Memory B cell (primary cell): ENCODE measurements around the gene BNC2.

ENCODE experiments used
- ATAC-seq: fragments of 150-1000 bp; cut with Tn5 transposase; 2 replicates; pipeline ENCODE4 v1.10.0; 2021; ENCODE audit warnings: low read depth, mild to moderate bottlenecking, moderate library complexity
- DNase-seq, 2 donors: peaks; one replicate each; pipeline ENCODE4 v3.0.0; 2022; ENCODE audit warnings: low spot score in 2 of 2
- H3K27ac Mint-ChIP-seq: one replicate; pipeline ENCODE4 v1.8.0; 2022; ENCODE audit warnings: mild to moderate bottlenecking, moderate library complexity, mixed read lengths
- H3K27me3 Mint-ChIP-seq: one replicate; pipeline ENCODE4 v1.8.0; 2022; ENCODE audit warnings: mixed read lengths
- H3K36me3 Mint-ChIP-seq: one replicate; pipeline ENCODE4 v1.8.0; 2022; ENCODE audit warnings: mild to moderate bottlenecking, mixed read lengths
- H3K4me1 Mint-ChIP-seq: one replicate; pipeline ENCODE4 v1.8.0; 2022; ENCODE audit warnings: mixed read lengths
- H3K4me3 Mint-ChIP-seq: one replicate; pipeline ENCODE4 v1.8.0; 2022; ENCODE audit warnings: mild to moderate bottlenecking, moderate library complexity, mixed read lengths
- H3K9me3 Mint-ChIP-seq: one replicate; pipeline ENCODE4 v1.8.0; 2022; ENCODE audit warnings: mixed read lengths

BNC2 gene

DNA sequence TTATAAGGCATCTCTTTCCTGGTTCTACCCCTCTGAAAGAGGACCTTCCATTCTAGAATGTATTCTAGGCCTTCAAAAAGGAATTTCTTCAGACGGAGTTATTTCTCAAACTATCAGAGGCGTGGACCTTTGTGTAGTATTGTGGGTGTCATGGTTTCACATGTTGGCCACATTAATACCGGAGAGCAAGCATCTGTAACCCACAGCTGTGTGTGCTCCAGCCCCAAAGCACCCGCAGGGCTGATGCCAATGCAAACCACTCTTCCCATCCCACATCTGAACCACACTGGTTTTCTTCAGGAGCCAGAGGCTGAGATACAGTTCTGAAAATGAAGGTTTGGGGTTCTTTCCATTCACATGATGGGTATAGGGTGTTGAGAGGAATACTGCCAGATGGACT, 127.1 kb downstream of the BNC2 start:
- Mint-ChIP-seq H3K4me3 (no peak overlapping the region), H3K27ac (no peak overlapping the region), H3K4me1 (no peaks in the 10 kb centered on the region), H3K27me3 (no peaks in the 10 kb centered on the region), H3K36me3 (no peaks in the 10 kb centered on the region), H3K9me3 (peaks cover 4% of the 10 kb centered on the region)
- ATAC-seq = no peak
- no peak for DNase-seq

DNA sequence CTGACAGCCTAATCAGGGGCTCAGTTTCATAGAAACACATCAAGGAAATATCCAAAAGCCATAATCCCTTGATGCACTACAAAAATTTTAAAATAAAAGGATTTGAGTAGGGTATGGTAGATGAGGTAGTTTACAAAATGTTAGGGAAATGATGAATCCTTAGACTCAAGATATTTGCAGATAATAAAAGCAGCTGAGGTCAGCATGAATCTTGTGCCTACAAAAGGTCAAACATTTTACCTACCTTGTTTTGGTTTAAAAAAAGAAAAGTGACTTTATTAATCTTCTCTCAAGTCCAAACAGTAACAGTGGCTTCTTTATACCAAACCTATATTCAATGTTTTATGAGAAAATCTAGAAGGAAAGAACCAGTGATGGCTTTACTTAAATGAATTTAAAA, 135.5 kb downstream of the BNC2 start:
- Mint-ChIP-seq H3K27ac (no peak overlapping the region), H3K9me3 (no peaks in the 10 kb centered on the region), H3K4me3 (no peak overlapping the region), H3K27me3 (no peaks in the 10 kb centered on the region), H3K4me1 (no peaks in the 10 kb centered on the region), H3K36me3 (no peaks in the 10 kb centered on the region)
- ATAC-seq (no peak), DNase-seq (no peak)

DNA sequence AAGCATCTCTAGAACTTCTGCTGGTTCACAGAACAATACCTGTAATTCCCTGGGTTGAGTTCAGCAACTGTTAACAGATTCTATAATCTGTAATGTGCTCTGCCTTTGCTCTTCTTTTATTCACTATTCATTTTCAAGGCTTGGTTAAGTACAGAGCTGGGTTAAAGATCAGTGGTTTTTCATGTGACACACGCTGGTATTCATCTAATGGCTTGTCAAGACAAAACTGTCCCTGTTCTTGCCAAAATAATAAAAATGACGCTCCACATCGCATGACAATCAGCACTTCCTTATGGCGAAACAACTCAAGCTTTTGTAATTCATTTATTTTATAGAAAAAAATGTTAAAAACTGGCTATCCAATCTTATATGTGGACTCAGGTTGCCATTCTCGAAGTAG, 137.9 kb downstream of the BNC2 start:
- Mint-ChIP-seq H3K4me1 (no peaks in the 10 kb centered on the region), H3K27ac (no peak overlapping the region), H3K36me3 (no peaks in the 10 kb centered on the region), H3K9me3 (no peaks in the 10 kb centered on the region), H3K27me3 (no peaks in the 10 kb centered on the region), H3K4me3 (no peak overlapping the region)
- DNase-seq = no peak
- ATAC-seq = no peak

DNA sequence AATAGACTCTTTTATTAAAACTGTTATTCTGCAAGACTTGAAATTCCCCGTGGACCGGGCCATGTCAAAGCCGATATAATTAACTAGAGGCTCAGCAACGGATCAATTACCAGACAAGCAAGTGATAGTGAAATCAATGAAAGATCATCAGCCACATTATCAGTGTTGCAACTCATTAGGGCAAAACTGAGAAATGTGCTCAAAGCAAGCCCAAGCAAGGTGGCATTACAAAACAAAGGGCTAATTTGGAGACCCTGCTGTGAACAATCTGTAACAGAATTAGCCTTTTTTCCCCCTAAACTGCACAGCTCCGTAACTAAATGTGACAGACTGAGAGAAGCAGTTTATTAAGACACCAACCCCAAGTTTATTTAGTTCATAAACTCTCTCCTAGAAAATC, 140.3 kb downstream of the BNC2 start:
- Mint-ChIP-seq H3K27ac (no peak overlapping the region), H3K4me3 (no peak overlapping the region), H3K4me1 (no peaks in the 10 kb centered on the region), H3K9me3 (no peaks in the 10 kb centered on the region), H3K27me3 (peaks cover 6% of the 10 kb centered on the region), H3K36me3 (no peaks in the 10 kb centered on the region)
- no peak for DNase-seq
- no peak for ATAC-seq

DNA sequence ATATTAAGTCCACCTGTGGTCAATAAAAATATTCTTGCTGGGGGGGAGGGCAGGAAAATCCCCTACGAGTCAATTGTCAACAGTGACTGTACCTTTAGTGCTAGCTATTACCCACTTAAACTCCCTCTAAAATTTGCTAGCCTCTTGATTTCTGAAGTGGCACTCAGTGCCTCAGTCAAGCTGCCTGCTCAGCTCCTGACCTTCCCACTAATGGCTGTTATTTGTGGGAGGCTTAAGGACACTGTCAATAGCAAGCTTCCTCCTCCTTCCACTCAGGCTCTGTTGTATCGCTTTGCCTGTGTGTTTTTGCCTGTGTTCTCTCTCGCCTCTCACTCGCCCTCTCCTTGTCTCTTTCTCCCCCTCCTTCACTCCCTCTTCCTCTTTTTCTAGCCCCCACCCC, 140.8 kb downstream of the BNC2 start:
- no peak overlapping the region for H3K27ac Mint-ChIP-seq
- no peaks in the 10 kb centered on the region for H3K4me1 Mint-ChIP-seq
- H3K27me3 Mint-ChIP-seq = peaks cover 8% of the 10 kb centered on the region
- H3K4me3 Mint-ChIP-seq = no peak overlapping the region
- ATAC-seq (no peak), DNase-seq (no peak)
- H3K9me3 Mint-ChIP-seq = no peaks in the 10 kb centered on the region
- no peaks in the 10 kb centered on the region for H3K36me3 Mint-ChIP-seq

DNA sequence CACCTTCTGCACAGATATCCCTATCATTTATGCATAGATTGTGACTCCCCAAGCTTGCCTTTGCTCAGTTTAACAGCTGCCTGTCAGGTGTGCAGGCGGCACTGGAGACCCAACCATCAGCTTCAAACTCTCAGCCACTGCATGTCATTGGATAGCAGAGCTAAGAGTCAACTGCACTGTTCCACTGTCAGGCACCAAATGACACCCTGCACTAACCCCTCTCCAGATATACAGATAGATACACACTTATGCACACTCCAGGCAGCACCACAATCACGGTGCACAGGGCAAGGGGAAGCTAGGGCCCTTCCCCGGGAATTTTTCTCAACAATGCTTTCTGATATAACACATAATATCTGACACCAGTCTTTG, 142.3 kb downstream of the BNC2 start:
- Mint-ChIP-seq H3K4me3 (no peak overlapping the region), H3K27me3 (peaks cover 8% of the 10 kb centered on the region), H3K36me3 (no peaks in the 10 kb centered on the region), H3K27ac (no peak overlapping the region), H3K9me3 (no peaks in the 10 kb centered on the region), H3K4me1 (no peaks in the 10 kb centered on the region)
- DNase-seq (no peak), ATAC-seq (no peak)

DNA sequence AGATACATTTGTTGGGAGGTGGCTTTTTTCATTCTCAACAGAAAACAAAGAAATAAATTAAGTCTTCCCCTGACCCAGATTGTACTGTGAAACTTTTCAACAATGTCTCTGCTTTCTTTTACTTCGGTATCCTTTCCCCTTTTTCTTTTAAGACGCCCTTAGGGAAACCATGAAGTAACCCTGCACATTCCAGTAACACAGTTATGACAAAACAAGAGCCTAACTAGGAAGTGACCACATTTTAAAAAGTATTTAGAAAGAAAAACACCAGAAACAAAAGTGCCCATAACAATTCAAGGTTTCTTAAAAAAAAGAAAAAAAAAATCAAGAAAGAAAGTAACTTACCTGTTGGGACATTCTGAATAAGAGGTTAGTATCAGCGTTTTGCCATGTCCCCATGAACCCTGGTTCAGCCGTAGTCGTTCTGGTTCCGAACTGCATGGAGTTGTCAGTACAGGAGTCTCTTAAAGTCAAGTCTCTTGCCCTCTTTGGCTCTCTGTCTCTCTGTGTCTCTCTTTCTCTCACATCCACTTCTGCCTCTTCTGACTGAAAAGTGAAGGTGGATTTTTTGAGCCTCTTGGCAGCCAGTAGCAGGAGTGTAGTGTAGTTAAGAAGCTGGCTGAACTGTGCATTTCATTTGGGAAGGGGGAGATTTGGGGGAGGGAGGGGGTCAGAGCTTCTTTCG, 142.9 kb downstream of the BNC2 start:
- Mint-ChIP-seq H3K36me3 (no peaks in the 10 kb centered on the region), H3K27me3 (peaks cover 8% of the 10 kb centered on the region), H3K9me3 (no peaks in the 10 kb centered on the region), H3K27ac (no peak overlapping the region), H3K4me1 (no peaks in the 10 kb centered on the region), H3K4me3 (no peak overlapping the region)
- ATAC-seq (no peak), DNase-seq (no peak)

DNA sequence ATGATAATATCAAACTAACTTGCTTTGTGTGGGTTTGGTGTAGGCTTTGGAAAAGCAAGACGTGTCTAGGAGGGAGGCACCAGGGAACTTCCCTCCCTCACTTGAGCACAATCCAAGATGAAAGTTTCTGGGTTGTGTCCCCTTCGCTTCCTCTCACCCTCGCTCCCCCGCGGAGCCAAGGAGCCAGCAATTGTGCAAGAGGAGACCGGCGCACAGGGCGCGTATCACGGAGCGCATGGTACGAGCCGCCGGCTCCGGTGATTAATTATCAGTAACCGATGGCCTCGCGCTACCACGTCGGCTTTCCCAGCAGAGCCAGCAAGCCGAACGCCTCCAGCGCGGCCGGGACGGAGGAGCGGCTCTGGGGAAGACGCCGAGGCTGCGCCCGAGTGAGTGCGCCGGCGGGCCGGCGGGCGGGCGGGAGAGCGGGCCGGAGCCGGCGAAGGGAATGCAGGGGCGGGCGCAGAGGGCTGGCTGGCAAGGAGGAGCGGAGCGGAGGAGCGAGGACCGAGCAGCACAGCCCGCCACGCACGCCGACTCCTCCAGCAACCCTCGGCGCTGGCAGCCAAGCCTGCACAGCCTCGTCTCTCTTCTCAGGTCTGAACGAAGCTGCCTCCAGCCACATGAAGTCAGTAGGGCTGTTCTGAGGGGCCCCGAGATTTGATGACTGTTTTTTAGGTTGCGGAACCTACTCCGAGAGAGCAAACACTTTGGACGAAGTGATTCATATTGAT, 143.6 kb downstream of the BNC2 start:
- no peaks in the 10 kb centered on the region for H3K36me3 Mint-ChIP-seq
- no peaks in the 10 kb centered on the region for H3K9me3 Mint-ChIP-seq
- ATAC-seq (no peak), DNase-seq (no peak)
- H3K4me3 Mint-ChIP-seq = no peak overlapping the region
- no peak overlapping the region for H3K27ac Mint-ChIP-seq
- peaks cover 8% of the 10 kb centered on the region for H3K27me3 Mint-ChIP-seq
- H3K4me1 Mint-ChIP-seq = no peaks in the 10 kb centered on the region

DNA sequence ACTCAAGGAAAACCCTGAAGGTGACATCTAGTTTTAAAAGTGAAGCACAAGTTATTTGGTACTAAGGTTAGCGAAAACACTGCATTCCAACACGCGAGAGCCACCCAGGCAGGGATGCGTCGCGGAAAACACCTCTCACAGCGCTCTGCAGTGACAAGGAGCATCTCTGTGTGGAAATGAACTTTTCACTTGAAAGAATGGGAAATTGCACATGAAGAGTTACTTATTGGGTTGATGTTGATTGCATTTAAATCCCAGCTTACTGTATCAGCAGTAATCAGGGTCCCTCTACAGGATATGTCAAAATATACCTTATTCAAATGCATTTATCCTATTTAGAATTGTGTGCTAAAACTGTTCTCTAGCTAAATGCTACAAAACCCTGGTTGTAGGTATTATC, 144.4 kb downstream of the BNC2 start:
- H3K4me3 Mint-ChIP-seq = no peak overlapping the region
- no peaks in the 10 kb centered on the region for H3K36me3 Mint-ChIP-seq
- H3K4me1 Mint-ChIP-seq = no peaks in the 10 kb centered on the region
- H3K27me3 Mint-ChIP-seq = peaks cover 8% of the 10 kb centered on the region
- no peak for DNase-seq
- no peak for ATAC-seq
- H3K27ac Mint-ChIP-seq = no peak overlapping the region
- H3K9me3 Mint-ChIP-seq = no peaks in the 10 kb centered on the region

DNA sequence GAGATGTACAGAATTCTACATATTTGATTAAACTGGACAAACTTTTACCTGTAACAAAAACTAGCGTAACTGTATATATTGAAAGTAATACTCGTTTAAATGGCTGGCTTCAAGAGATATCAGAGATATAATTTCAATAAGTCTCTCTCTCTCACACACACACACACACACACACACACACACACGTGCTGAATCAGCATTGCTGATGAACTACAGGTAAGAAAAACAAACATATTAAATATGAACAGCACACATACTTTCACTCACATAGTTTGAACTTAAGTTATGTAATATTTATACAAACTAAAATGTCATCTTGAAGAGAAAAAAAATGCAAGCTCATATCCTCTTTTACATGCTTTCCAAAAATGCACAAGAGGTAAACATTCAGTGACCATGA, 145.4 kb downstream of the BNC2 start:
- ATAC-seq (no peak), DNase-seq (no peak)
- H3K27ac Mint-ChIP-seq = no peak overlapping the region
- no peak overlapping the region for H3K4me3 Mint-ChIP-seq
- no peaks in the 10 kb centered on the region for H3K9me3 Mint-ChIP-seq
- no peaks in the 10 kb centered on the region for H3K4me1 Mint-ChIP-seq
- peaks cover 8% of the 10 kb centered on the region for H3K27me3 Mint-ChIP-seq
- H3K36me3 Mint-ChIP-seq = no peaks in the 10 kb centered on the region

DNA sequence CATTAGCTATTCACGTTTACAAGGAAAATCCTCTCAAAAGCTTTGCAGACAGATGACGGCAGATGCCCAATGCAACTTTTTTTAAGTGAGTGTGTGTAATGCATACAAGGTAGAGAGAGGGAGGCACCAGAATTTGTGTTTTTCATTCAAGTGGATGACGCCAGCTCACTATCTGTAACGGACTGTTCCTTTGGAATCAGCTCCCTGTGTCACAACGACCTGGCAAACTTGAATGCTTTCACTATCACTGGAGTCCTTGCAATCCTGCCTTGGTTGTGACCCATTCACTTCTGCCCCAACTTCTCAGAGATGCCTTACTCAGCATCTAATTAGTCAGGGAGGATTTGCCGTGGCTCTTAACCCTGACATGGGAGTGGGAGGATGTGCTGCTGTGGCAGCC, 148.5 kb downstream of the BNC2 start:
- Mint-ChIP-seq H3K4me3 (no peak overlapping the region), H3K27ac (no peak overlapping the region), H3K36me3 (no peaks in the 10 kb centered on the region), H3K27me3 (peaks cover 6% of the 10 kb centered on the region), H3K4me1 (no peaks in the 10 kb centered on the region), H3K9me3 (no peaks in the 10 kb centered on the region)
- ATAC-seq = no peak
- no peak for DNase-seq

DNA sequence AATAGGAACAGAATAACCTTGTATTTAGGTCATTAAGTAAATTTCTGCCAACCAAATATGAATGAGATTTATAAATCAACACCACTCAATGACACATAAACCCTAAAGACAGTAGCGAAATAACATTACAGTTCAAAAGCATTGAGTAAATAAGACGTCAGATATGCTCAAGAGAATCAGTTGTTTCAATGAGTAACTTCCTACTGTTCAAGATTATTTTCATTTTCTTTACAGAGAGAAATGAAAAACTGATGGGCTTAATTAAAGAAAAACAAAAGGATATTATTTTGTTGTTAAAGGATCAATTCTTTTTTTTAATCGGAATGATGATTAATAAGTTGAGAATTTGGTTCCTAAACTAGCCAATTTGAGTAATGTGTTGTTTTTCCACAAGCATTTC, 150.1 kb downstream of the BNC2 start:
- H3K4me3 Mint-ChIP-seq = no peak overlapping the region
- H3K4me1 Mint-ChIP-seq = no peaks in the 10 kb centered on the region
- peaks cover 2% of the 10 kb centered on the region for H3K27me3 Mint-ChIP-seq
- no peaks in the 10 kb centered on the region for H3K36me3 Mint-ChIP-seq
- H3K9me3 Mint-ChIP-seq = no peaks in the 10 kb centered on the region
- H3K27ac Mint-ChIP-seq = no peak overlapping the region
- ATAC-seq = no peak
- no peak for DNase-seq

DNA sequence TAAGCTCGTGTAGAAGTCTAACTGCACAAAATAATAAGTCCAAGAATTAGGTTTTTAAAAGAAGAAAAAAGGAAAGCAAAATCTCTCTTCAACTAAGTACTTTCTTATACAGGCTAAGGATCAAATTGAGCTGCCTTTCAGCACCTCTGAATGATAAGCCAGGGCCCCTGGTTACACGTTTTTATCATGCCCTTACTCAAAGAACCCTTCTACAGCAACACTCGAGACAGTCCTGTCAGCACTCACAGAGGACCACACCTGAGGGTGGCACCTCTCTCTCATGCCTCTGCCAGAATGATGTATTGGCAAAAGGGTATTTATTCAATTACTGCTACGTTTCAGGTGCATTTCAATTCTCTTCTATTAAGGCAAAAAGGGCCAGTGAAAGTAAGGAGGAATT, 150.5 kb downstream of the BNC2 start:
- Mint-ChIP-seq H3K27ac (no peak overlapping the region), H3K36me3 (no peaks in the 10 kb centered on the region)

DNA sequence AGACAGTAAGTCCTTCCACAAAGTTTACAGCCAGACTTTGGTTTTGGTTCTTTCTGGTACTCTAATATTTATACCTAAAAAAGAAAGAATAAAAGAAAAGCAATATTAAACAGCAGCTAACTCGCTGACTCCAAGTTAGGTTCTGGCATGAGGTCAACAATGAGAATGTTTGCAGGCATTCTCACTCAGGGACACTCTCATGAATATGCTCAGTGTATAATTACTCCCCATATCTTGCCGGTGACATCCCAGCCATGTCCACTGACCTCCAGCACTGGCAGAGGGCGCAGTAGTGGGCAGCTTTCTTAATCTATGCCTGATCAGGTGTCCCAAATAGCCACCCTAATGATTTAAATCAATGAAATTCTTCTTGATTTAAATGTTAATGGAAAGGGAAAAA, 151.5 kb downstream of the BNC2 start:
- no peak overlapping the region for H3K4me3 Mint-ChIP-seq
- no peak for DNase-seq
- H3K9me3 Mint-ChIP-seq = no peaks in the 10 kb centered on the region
- no peaks in the 10 kb centered on the region for H3K4me1 Mint-ChIP-seq
- ATAC-seq = no peak
- no peaks in the 10 kb centered on the region for H3K36me3 Mint-ChIP-seq
- no peaks in the 10 kb centered on the region for H3K27me3 Mint-ChIP-seq
- H3K27ac Mint-ChIP-seq = no peak overlapping the region

More for the DNA sequence above, 150.5 kb downstream of the BNC2 start:
- Mint-ChIP-seq H3K4me3 (no peak overlapping the region), H3K4me1 (no peaks in the 10 kb centered on the region), H3K27me3 (no peaks in the 10 kb centered on the region), H3K9me3 (no peaks in the 10 kb centered on the region)
- DNase-seq (no peak), ATAC-seq (no peak)

DNA sequence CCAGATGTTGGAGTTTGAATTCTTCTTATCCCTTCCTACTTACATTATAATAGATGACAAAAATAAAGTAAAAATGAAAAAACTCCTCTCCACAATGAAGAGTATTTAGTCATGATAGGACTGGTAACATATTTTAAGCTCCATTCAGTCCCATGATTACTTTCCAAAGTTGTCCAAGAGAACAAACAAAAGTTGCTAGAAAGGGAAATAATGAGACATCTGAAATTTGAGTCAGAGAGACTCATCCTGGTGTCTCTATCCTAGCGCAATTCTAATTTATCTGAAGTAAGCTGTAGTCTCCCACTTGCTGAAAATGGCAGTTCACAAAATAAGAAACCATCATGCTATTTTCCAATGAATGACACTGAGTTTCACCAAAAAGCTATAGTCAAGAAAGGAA, 152.2 kb downstream of the BNC2 start:
- no peak overlapping the region for H3K4me3 Mint-ChIP-seq
- no peaks in the 10 kb centered on the region for H3K9me3 Mint-ChIP-seq
- H3K36me3 Mint-ChIP-seq = no peaks in the 10 kb centered on the region
- no peak overlapping the region for H3K27ac Mint-ChIP-seq
- H3K4me1 Mint-ChIP-seq = no peaks in the 10 kb centered on the region
- no peak for DNase-seq
- ATAC-seq = no peak
- no peaks in the 10 kb centered on the region for H3K27me3 Mint-ChIP-seq
